Mammary epithelial cell (primary cell): ENCODE measurements around the gene HSCB.

Experiments used
- EZH2 ChIP-seq: IDR thresholded peaks from 2 replicates; pipeline ENCODE4 v1.6.1; 2012; ENCODE audit warnings: low read length, inconsistent platforms, borderline replicate concordance
- TF ChIP-seq, protein P1 (sequence below), 2 donors: IDR thresholded peaks in 1 of 2; conservative IDR thresholded peaks in 1 of 2; 2 replicates each; pipeline ENCODE4 v1.5.1; 2011 to 2012; ENCODE audit warnings: inconsistent platforms in 2 of 2, low read length in 2 of 2, mild to moderate bottlenecking in 2 of 2, control low read depth in 1 of 2, low read depth in 1 of 2; ENCODE audit not compliant: insufficient read depth in 1 of 2; ENCODE audit errors: extremely low read depth in 1 of 2

DNA sequence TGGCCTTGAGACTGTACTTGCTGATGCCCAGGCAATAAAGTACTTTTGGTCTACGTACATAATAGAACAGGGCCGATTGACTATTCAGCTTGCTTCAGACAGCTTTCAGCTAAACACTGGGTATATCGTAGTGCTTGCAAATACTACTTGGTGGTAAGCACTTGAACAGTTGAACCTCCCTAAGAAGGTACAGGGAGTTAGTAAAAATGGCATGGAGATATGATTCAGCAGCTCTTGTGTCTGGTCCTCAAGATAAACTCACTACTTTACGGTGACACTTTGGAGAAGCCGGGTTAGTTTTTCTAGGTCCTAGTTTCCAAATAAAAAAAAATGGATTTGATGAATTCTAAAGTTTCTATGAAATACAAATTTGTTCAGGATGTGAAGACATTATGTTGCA, 38.0 kb downstream of the HSCB start:
- TF ChIP-seq, protein P1, sequence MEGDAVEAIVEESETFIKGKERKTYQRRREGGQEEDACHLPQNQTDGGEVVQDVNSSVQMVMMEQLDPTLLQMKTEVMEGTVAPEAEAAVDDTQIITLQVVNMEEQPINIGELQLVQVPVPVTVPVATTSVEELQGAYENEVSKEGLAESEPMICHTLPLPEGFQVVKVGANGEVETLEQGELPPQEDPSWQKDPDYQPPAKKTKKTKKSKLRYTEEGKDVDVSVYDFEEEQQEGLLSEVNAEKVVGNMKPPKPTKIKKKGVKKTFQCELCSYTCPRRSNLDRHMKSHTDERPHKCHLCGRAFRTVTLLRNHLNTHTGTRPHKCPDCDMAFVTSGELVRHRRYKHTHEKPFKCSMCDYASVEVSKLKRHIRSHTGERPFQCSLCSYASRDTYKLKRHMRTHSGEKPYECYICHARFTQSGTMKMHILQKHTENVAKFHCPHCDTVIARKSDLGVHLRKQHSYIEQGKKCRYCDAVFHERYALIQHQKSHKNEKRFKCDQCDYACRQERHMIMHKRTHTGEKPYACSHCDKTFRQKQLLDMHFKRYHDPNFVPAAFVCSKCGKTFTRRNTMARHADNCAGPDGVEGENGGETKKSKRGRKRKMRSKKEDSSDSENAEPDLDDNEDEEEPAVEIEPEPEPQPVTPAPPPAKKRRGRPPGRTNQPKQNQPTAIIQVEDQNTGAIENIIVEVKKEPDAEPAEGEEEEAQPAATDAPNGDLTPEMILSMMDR (conservative IDR thresholded peaks at IDR 0.05 in 1 of 2, IDR thresholded peaks at IDR 0.05 in 1 of 2; ENCODE audit: extremely low read depth in 1 of 2, insufficient read depth in 1 of 2, low read depth in 1 of 2, low read length in 2 of 2), result no peak
- TF ChIP-seq EZH2, result no peak
